Activated naive CD4-positive, alpha-beta T cell treated with anti-CD3 and anti-CD28 coated beads, Interleukin-2, amount 50 U/mL, for 16 hours (primary cell): ENCODE data around the gene METAP2.
A peak's percentile ranks its signal among the peaks of the same experiment; 100 is the strongest.
"Not testable (repeated sequence)": the region's sequence is repeated elsewhere in the genome, so short reads cannot be mapped to it uniquely, and the experiment has no call there.

Experiments used
- DNase-seq: peaks from one replicate; pipeline ENCODE4 v3.0.0-alpha.2; 2020

METAP2 gene

GRCh38 chr12:95473884-95474659 is at the start of gene METAP2:
TSS of gene METAP2 (plus strand) at chr12:95474152. CDS start at chr12:95474180, 28 bp downstream.
- peak; percentile 95 for DNase-seq

- DNase-seq, result no peak
Observed at GRCh38 chr12:95424271-95424994, 49.5 kb upstream of the METAP2 start.

- DNase-seq, result no peak
Observed at GRCh38 chr12:95429172-95429510, 44.8 kb upstream of the METAP2 start.

- no peak for DNase-seq
Observed at GRCh38 chr12:95431120-95431519, 42.8 kb upstream of the METAP2 start.

GRCh38 chr12:95435355-95435754 is 38.6 kb upstream of the METAP2 start:
- DNase-seq, result no peak

GRCh38 chr12:95437565-95437964 is 36.4 kb upstream of the METAP2 start:
- DNase-seq, result no peak

- no peak for DNase-seq
Observed at GRCh38 chr12:95439461-95440230, 34.3 kb upstream of the METAP2 start.

GRCh38 chr12:95440401-95440800 is 33.6 kb upstream of the METAP2 start:
- DNase-seq, result no peak

- DNase-seq, result no peak
Observed at GRCh38 chr12:95443459-95443858, 30.5 kb upstream of the METAP2 start.

GRCh38 chr12:95445099-95445498 is 28.9 kb upstream of the METAP2 start:
- not testable (repeated sequence) for DNase-seq

- no peak for DNase-seq
Observed at GRCh38 chr12:95445884-95446505, 28.0 kb upstream of the METAP2 start.

- DNase-seq, result no peak
Observed at GRCh38 chr12:95446506-95446900, 27.4 kb upstream of the METAP2 start.

GRCh38 chr12:95449656-95450055 is 24.3 kb upstream of the METAP2 start:
- not testable (repeated sequence) for DNase-seq

GRCh38 chr12:95452501-95452900 is 21.5 kb upstream of the METAP2 start:
- DNase-seq, result not testable (repeated sequence)

GRCh38 chr12:95453881-95454280 is 20.1 kb upstream of the METAP2 start:
- DNase-seq, result not testable (repeated sequence)

- not testable (repeated sequence) for DNase-seq
Observed at GRCh38 chr12:95454780-95455215, 19.2 kb upstream of the METAP2 start.

GRCh38 chr12:95457605-95458004 is 16.3 kb upstream of the METAP2 start:
- DNase-seq, result not testable (repeated sequence)

GRCh38 chr12:95458761-95459160 is 15.2 kb upstream of the METAP2 start:
- no peak for DNase-seq

GRCh38 chr12:95459310-95459709 is 14.6 kb upstream of the METAP2 start:
- no peak for DNase-seq

- DNase-seq, result no peak
Observed at GRCh38 chr12:95460105-95460504, 13.8 kb upstream of the METAP2 start.

GRCh38 chr12:95460896-95461295 is 13.1 kb upstream of the METAP2 start:
- no peak for DNase-seq

GRCh38 chr12:95462081-95462480 is 11.9 kb upstream of the METAP2 start:
- DNase-seq, result no peak

- no peak for DNase-seq
Observed at GRCh38 chr12:95462551-95462950, 11.4 kb upstream of the METAP2 start.
